Activated CD4-positive, alpha-beta T cell treated with anti-CD3 and anti-CD28 coated beads, Interleukin-2, Interleukin-6, amounts not matched to agents 100 ng/mL and 50 ng/mL, durations not matched to agents 16 hours and 8 hours (primary cell): ENCODE data around the gene CTBP2.
"Not testable (repeated sequence)": the region's sequence is repeated elsewhere in the genome, so short reads cannot be mapped to it uniquely, and the experiment has no call there.

Experiments
- DNase-seq: peaks from one replicate; pipeline ENCODE4 v3.0.0-alpha.2; 2020

The CTBP2 gene

GRCh38 chr10:125082881-125083575 is 77.3 kb downstream of the CTBP2 start:
- no peak for DNase-seq

GRCh38 chr10:125082471-125082870 is 77.9 kb downstream of the CTBP2 start:
- DNase-seq: not testable (repeated sequence)

GRCh38 chr10:125081931-125082330 is 78.4 kb downstream of the CTBP2 start:
- no peak for DNase-seq

- no peak for DNase-seq
These were observed 79.4 kb downstream of the CTBP2 start for GRCh38 chr10:125080984-125081383.

- DNase-seq: no peak
These were observed 80.1 kb downstream of the CTBP2 start for GRCh38 chr10:125080296-125080695.

GRCh38 chr10:125079091-125079600 is 81.2 kb downstream of the CTBP2 start:
- no peak for DNase-seq

- no peak for DNase-seq
These were observed 83.3 kb downstream of the CTBP2 start for GRCh38 chr10:125076891-125077541.

GRCh38 chr10:125076121-125076825 is 84.1 kb downstream of the CTBP2 start:
- DNase-seq: no peak

GRCh38 chr10:125073996-125074395 is 86.4 kb downstream of the CTBP2 start:
- no peak for DNase-seq

- DNase-seq: no peak
These were observed 87.6 kb downstream of the CTBP2 start for GRCh38 chr10:125072794-125073193.

GRCh38 chr10:125071008-125071407 is 89.4 kb downstream of the CTBP2 start:
- DNase-seq: no peak

GRCh38 chr10:125068406-125068805 is 92.0 kb downstream of the CTBP2 start:
- DNase-seq: no peak

- no peak for DNase-seq
These were observed 92.6 kb downstream of the CTBP2 start for GRCh38 chr10:125067764-125068163.

GRCh38 chr10:125066764-125067450 is 93.5 kb downstream of the CTBP2 start:
- DNase-seq: no peak

- peak; percentile 80 for DNase-seq
These were observed 95.5 kb downstream of the CTBP2 start for GRCh38 chr10:125064681-125065492.

GRCh38 chr10:125063256-125063925 is 97.0 kb downstream of the CTBP2 start:
- DNase-seq: no peak

GRCh38 chr10:125062914-125063230 is 97.5 kb downstream of the CTBP2 start:
- no peak for DNase-seq

GRCh38 chr10:125062227-125062913 is 98.0 kb downstream of the CTBP2 start:
- no peak for DNase-seq

- DNase-seq: no peak
These were observed 98.7 kb downstream of the CTBP2 start for GRCh38 chr10:125061557-125062226.

- DNase-seq: peak; percentile 45
These were observed 99.4 kb downstream of the CTBP2 start for GRCh38 chr10:125060826-125061556.
